GM18505 (cell line): ENCODE data around the gene PPM1A.
A peak's percentile ranks its signal among the peaks of the same experiment; 100 is the strongest.

Experiments used
- ATAC-seq: cut with Tn5 transposase; IDR thresholded peaks from one replicate; pipeline ENCODE4 v1.9.1; 2021; ENCODE audit not compliant: unreplicated experiment
- POLR2A ChIP-seq: IDR thresholded peaks from 4 replicates; pipeline ENCODE4 v1.6.1; 2011; ENCODE audit warnings: borderline replicate concordance; ENCODE audit not compliant: insufficient read depth, insufficient read length; ENCODE audit errors: extremely low read depth

PPM1A gene

GRCh38 chr14:60248697-60249318, at the start of gene PPM1A:
Gene PPM1A (plus strand): TSS chr14:60249221. CDS start chr14:60282704, 33,483 bp downstream.
- peak; percentile 94 for TF ChIP-seq POLR2A
- peak; percentile 75 for ATAC-seq

GRCh38 chr14:60199321-60199720, 49.7 kb upstream of the PPM1A start:
- TF ChIP-seq POLR2A = no peak
- ATAC-seq = no peak

- TF ChIP-seq POLR2A = no peak
- ATAC-seq = peak; percentile 82
Observed at GRCh38 chr14:60204104-60204842, 44.7 kb upstream of the PPM1A start.

GRCh38 chr14:60204843-60205774, 43.9 kb upstream of the PPM1A start:
- peak; percentile 47 for TF ChIP-seq POLR2A

GRCh38 chr14:60206249-60206670, 42.8 kb upstream of the PPM1A start:
- ATAC-seq = no peak
- TF ChIP-seq POLR2A = peak; percentile 24

More at GRCh38 chr14:60204843-60205774, 43.9 kb upstream of the PPM1A start:
- ATAC-seq = peak; percentile 53

- no peak for TF ChIP-seq POLR2A
- no peak for ATAC-seq
Observed at GRCh38 chr14:60206837-60207533, 42.0 kb upstream of the PPM1A start.

GRCh38 chr14:60210703-60211102, 38.3 kb upstream of the PPM1A start:
- ATAC-seq = no peak
- no peak for TF ChIP-seq POLR2A

GRCh38 chr14:60211153-60211552, 37.9 kb upstream of the PPM1A start:
- no peak for ATAC-seq
- TF ChIP-seq POLR2A = no peak

- ATAC-seq = peak; percentile 95
- peak; percentile 66 for TF ChIP-seq POLR2A
Observed at GRCh38 chr14:60212503-60213371, 36.3 kb upstream of the PPM1A start.

GRCh38 chr14:60214003-60214402, 35.0 kb upstream of the PPM1A start:
- no peak for TF ChIP-seq POLR2A
- ATAC-seq = no peak

- ATAC-seq = no peak
- TF ChIP-seq POLR2A = no peak
Observed at GRCh38 chr14:60214415-60215126, 34.5 kb upstream of the PPM1A start.

GRCh38 chr14:60215127-60215444, 33.9 kb upstream of the PPM1A start:
- no peak for ATAC-seq
- no peak for TF ChIP-seq POLR2A
